ENCODE measurements around the gene UBE2J2. TPM values are rescaled to one million over a fixed set of nuclear protein-coding genes. Genes with fewer than 3 reads are reported as not detected.
"Not testable (repeated sequence)": the region's sequence is repeated elsewhere in the genome, so short reads cannot be mapped to it uniquely, and the experiment has no call there.

The UBE2J2 gene
- total RNA-seq = 51.4 TPM

GRCh38 chr1:1273512-1274298 is at the start of gene UBE2J2:
Gene UBE2J2, minus strand, starts transcription at chr1:1273854. Its CDS starts 5,862 bp downstream, at chr1:1267992.
- peak; percentile 76 to 92 (median 91) for DNase-seq (ENCODE audit: low read depth in 2 of 3, low spot score in 2 of 3)

- DNase-seq (ENCODE audit: low read depth in 2 of 3, low spot score in 2 of 3) = no peak
These were observed 49.3 kb upstream of the UBE2J2 start for GRCh38 chr1:1322952-1323351.

DNA sequence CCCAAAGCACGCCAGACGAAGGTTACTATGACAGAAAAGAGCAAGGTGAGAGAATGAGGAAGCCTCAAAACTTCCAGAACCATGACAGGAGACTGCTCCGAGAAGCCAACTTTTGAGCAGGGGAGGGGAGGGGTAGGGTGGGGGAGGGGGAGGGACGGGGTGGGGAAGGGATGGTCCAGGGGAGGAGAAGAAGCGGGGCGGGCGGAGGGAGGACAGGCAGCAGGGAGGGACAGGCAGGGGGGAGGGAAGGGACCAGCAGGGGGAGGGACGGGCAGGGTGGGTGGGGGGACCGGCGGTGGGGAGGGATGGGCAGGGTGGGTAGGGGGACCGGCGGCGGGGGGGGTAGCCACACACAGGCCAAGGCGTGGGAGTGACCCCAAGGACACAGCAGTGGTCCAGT is 48.8 kb upstream of the UBE2J2 start:
- DNase-seq (ENCODE audit: low read depth in 2 of 3, low spot score in 2 of 3) = no peak

GRCh38 chr1:1321477-1321876 is 47.8 kb upstream of the UBE2J2 start:
- no peak for DNase-seq (ENCODE audit: low read depth in 2 of 3, low spot score in 2 of 3)

- DNase-seq (ENCODE audit: low read depth in 2 of 3, low spot score in 2 of 3) = no peak
These were observed 47.2 kb upstream of the UBE2J2 start for GRCh38 chr1:1320666-1321448.

- no peak for DNase-seq (ENCODE audit: low read depth in 2 of 3, low spot score in 2 of 3)
These were observed 45.9 kb upstream of the UBE2J2 start for GRCh38 chr1:1319646-1319941.

DNA sequence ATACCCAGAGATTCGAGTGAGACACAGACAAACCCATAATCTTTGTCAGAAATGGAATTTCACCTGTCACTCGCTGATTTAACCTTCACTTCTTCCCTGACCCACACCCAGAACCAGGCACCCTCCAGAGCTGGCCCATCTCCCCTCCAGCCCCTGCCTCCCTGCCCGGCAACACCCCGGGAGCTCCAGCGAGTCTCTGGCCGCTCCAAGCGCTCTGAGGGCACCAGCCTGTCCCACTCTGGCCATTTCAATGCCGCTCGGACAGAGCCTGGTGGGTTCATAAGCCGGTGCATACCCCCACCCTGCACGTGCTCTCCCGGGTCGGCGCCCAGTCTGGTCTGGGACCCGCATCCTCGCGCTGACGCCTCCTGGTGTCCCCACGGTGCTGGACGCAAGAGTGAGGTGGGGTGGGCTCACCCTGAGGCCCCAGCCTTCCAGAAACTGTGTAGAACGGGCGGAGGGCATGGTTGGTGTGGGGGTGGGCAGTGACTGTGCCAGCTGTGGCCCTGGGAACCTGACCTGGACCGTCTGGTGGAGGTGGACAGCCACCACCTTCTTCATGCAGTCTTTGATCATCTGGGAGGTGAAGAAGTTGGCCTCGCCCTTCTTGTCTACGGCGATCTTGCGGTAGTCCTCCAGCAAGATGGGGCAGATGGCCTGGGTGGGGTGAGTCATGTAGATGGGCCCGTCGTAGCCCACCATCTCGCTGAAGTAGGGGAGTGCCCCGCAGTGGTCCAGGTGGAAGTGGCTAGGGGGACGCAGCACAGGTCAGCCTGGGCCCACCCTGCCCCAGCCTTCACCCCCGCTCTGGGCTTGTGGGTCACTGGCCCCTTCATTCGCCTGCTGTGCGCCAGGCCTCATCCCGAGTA is 45.4 kb upstream of the UBE2J2 start:
- no peak for DNase-seq (ENCODE audit: low read depth in 2 of 3, low spot score in 2 of 3)

- DNase-seq (ENCODE audit: low read depth in 2 of 3, low spot score in 2 of 3) = no peak
These were observed 44.5 kb upstream of the UBE2J2 start for GRCh38 chr1:1318131-1318652.

GRCh38 chr1:1317420-1317819 is 43.8 kb upstream of the UBE2J2 start:
- no peak for DNase-seq (ENCODE audit: low read depth in 2 of 3, low spot score in 2 of 3)

GRCh38 chr1:1316199-1316598 is 42.5 kb upstream of the UBE2J2 start:
- not testable (repeated sequence) for DNase-seq (ENCODE audit: low read depth in 2 of 3, low spot score in 2 of 3)

GRCh38 chr1:1315435-1315954 is 41.8 kb upstream of the UBE2J2 start:
- DNase-seq (ENCODE audit: low read depth in 2 of 3, low spot score in 2 of 3) = no peak

DNA sequence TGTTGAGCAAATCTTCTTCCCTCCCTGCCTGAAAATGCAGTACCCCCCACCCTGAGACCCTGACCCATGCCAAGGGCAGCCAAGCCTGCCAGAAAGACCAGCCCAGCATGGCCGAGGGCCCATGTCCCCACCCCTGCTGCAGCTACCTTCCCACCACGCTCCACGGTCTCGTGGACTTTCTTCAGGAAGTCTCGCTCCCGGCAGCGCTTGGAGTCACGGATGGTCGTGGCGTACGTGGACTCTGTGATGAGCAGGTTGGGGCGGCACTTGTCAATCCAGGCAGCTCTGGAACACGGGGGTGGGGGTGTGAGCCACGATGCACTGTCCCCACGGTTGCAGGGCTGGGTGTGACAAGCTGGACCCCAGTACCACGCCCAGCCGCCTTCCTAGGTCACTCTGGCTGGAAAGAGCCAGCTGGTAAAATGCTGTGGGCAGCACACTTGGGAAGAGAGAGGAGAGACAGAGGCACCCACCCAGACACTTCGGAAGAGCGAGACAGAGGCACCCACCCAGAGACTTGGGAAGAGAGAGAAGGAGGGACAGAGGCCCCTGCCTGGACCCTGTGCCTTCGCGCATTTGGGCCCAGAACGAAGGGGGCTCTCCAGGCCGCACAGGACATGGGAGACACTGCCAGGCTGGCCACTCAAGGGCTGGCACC is 41.2 kb upstream of the UBE2J2 start:
- no peak for DNase-seq (ENCODE audit: low read depth in 2 of 3, low spot score in 2 of 3)

DNA sequence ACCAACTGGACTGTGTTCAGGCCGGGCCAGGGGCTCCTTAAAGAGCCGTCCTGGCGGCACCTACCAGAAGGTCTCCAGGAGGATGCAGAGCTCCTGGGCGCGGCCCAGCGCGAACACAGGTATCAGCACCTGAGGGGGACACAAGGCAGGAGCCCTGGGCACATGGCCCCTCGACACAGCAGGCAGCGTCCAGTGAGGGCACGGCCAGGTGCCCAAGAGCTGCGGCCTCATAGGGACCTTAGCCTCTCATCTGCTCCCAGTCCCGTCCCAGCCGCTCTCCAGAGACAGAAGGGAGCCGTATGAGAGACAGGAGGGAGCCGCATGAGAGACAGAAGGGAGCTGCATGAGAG is 40.6 kb upstream of the UBE2J2 start:
- no peak for DNase-seq (ENCODE audit: low read depth in 2 of 3, low spot score in 2 of 3)

GRCh38 chr1:1313500-1314236 is 40.0 kb upstream of the UBE2J2 start:
- DNase-seq (ENCODE audit: low read depth in 2 of 3, low spot score in 2 of 3) = no peak

GRCh38 chr1:1312450-1313314 is 39.0 kb upstream of the UBE2J2 start:
- DNase-seq (ENCODE audit: low read depth in 2 of 3, low spot score in 2 of 3) = no peak

- no peak for DNase-seq (ENCODE audit: low read depth in 2 of 3, low spot score in 2 of 3)
These were observed 37.8 kb upstream of the UBE2J2 start for GRCh38 chr1:1311107-1312104.

DNA sequence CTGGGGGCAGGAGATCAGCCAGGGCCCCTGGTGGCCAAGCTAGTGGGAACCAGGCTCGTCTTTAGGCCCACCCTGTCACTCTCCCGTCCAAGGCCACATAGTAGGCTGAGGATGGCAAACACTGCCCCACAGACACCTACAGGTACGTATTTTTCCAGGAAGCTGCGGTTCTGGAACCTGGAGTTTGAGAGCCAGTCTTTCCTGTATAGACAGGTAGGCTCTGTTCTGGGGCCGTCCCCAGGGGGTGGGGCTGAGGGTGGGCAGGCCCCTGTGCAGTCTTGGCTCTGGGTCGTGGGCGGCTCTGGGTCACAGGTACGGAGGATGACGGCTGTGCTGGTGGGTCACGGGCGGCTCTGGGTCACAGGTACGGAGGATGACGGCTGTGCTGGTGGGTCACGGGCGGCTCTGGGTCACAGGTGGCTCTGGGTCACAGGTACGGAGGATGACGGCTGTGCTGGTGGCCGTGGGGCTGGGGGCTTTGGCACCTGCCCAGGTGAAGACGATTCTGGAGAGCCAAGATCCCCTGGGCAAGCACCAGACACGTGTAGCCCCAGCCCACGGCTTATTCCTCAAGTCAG is 36.9 kb upstream of the UBE2J2 start:
- no peak for DNase-seq (ENCODE audit: low read depth in 2 of 3, low spot score in 2 of 3)
